Retina (tissue), 1 donor: ENCODE results near the gene SPTBN1.
A peak's percentile ranks its signal among the peaks of the same experiment; 100 is the strongest.

Source experiments
- DNase-seq: peaks from one replicate; pipeline ENCODE4 v3.0.0-alpha.2; 2016

Gene SPTBN1

DNA sequence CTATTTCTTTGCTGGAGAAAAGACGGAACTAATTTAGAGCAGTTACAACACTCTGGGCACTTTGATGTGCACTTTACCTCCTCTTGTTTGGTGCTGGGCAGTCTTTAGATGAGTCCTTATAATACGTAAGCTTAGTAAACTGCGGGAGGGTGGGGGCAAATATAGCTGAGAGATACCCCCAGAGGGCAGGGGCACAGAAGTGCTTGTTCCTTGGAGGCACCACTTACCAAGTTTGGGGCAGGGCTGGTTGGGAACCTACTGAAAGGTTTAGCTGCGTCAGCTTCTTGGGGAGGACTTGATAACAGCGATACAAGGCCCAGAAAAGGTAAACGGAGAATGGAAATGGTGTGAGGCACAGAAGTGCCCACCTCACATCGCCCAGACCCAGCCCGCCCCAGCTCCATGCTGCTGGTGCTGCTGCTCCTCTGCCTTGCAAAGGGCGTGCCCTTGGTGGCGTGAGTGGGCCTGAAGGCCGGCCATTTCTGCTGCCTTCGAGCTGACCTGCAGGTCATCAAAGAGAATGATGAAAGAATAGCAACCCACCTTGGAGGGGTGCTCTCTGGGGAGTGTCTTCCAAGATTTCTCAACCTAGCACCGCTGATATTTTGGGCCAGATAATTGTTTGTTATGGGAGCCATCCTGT is 139.2 kb downstream of the SPTBN1 start:
- no peak for DNase-seq

DNA sequence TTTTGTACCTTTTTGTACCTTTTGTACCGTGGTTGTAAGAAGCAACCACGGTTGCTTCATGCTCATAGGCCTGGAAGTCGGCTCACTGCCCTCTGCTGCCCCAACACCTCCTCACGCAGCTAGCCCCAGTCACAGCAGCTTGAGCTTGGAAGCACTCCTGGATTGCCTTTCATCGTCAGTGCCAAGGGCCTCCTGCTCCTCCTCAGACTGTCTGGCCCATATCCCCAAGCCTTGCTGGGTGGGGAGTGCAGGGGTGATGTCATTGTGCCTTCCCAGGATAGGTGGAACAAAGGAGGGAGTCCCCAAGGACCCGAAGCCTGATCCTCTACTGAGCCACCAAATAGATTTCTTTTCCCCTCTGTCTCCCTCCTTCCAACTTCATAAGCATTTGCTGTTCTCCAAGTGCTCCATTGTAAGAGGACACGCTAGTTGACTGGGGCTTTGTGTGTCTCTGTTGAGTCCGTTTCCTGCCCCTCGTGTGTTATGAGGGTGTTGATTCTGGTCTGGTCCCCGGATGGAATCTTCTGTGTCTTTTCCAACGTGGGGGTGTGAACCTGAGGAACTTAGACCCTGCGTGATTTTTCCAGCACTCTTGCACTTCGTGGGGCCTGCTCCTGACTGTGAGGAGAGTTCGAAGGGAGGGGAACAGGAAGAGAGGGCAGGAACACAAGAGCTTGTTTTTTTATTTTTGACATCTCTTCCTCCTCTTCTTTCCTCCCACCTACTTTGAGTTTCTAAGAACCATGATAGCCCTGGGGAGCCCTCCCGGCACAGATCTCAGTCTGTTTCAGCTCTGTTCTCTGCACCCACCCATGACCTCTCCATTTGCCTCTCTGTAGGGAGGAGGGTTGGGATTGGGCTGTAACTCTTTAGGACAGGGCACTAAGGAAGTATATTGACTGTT is 140.1 kb downstream of the SPTBN1 start:
- no peak for DNase-seq

DNA sequence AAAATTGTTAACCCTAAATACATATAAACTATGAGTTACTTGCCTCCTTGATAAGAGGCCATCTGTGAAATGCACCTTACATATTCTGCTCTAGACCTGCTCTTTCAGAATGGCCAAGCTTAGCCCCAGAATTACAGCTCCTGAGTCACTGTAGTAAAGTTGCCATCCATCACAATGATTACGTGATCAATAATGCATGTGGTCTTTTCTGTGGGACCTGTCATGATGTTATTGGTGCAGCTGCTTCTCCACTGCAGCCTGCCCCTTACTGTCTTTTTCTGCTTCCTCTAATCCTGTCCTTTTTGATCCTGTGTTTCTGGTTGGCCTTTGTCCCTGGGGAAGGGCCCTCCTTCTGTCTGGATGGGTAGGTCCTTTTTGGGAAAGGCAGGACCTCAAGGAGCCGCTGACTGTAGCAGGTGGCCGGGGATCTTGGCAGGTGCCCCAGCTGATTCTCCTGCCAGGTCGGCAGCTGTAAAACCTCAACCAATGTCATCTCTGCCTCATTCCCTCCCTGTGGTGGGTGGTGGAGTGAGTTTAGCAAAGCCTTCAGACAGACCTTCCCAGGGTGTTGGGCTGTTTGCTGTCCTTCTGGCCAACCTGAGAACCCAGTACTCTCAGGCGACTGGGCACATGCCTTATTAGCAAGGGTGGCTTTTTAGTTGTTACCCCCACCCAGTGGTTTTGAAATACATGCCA is 141.2 kb downstream of the SPTBN1 start:
- peak; percentile 56 for DNase-seq

DNA sequence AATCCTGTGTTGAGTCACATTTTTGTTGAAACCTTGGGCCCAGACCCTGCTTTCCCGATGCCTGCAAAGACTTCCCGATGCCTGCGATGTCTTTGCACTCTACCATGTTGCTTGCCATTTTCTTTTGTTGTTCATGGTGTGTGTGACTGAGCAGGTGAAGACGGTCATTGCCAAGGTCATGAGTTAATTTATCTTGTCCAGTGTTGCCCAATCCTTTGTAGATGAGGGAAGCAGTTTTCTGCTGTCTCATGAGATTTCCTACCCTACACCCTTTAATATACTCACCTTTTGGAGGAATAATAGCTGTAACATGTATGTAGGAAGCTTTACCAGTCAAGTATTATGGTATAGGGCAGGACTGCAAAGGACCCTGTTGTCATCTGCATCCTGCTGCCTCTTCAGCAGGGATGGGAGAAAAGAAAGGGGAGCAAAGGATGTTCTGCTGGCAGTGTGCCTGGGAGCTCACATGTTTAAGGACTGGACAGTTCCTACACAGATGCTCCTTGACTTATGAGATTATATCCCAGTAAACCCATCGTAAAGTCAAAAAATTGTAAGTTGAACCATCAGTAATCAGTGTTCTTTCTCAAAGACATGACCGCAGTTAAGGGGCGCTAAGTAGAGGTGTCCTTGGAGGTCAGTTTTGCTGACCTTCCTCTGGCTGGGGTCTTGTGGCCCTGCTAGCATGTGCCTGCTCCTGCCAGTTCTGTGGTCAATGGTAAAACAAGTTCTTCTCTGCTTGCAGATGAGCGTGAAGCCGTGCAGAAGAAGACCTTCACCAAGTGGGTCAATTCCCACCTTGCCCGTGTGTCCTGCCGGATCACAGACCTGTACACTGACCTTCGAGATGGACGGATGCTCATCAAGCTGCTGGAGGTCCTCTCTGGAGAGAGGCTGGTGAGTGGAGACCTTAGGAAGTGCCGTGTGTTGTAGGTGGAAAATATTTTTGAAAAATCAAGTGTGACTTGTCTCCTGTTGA is 142.5 kb downstream of the SPTBN1 start:
- no peak for DNase-seq

DNA sequence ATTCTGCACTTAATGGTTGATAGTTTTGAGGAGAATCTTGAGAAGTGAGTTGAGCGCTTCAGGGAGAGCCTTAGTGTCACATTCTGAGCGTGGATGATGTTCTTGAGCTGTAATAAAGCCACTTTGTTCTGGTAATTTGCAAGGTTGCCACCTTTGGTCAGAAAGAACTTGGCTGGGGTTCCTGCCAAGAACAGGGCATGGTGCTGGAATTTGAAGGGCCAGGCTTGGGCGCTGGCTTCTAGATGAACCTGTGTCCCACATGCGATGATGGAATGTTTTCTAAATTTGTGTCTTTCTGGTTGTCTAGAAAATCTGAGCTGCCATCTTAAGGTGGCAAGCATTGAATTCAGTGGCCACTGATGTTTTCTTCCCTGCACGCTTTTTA is 143.2 kb downstream of the SPTBN1 start:
- DNase-seq: no peak

DNA sequence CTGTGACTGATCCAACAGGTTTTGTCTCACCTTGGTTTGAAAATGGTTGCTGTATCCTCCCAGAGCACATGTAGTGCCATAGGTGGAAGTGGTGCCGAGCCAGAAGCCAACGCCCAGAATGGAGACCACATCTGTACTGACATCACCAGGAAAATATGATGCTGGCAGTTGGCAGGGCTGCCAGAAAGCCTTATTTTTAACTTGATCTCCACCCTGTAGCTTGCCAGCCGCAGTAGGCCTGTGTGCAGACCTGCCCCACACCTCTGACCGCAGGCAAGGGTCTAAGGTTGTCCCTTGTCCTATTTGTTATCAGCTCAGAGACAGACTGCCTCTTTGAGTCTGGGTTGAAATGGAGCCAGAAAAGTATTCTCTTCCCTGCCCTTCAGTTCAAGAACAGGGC is 143.8 kb downstream of the SPTBN1 start:
- no peak for DNase-seq

DNA sequence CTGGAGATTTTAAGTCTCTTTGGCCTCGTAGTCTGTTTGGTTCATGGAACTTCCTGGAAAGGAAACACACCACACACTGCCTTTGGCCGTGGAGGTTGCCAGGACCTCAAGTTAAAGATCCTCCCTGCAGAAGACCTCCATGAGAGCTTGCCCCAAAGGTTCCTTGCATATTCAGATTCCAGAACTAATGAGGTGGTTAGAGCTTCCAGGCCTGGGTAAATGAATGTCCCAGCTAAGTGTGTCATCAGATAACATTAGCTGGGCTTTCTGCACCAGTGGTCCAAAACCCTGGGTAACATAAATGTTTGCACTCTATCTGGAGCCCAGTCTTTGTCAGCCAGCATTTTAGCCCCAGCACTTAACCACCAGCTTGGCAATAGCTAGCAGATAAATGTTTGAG is 145.2 kb downstream of the SPTBN1 start:
- DNase-seq: no peak

DNA sequence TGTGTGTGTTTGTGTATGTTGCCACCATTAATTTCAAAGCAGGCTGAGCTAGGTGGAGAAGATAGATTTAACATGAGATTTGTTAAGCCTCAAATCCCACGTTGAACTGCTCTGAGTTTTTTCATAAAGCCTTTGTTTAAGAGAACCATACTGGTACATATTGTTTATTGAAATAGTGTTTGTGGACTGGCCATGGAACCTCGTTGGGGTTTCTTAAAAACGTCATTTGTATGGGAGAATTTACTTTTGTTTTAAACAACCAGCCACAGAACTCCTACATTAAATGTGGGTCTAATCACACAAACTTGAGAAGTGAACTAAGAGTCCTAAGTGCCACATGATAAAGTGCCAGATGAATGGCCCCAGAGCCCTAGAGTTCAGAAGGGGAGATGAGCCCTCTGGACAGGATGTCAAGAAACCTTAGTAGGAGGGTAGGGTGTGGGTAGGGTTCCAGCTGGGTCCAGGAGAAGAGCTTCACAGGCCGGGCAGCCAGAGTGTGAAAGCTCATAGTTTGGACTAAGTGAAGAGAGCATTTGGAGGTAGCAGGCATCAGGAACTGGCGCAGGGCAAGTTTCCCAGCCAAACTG is 146.7 kb downstream of the SPTBN1 start:
- no peak for DNase-seq

DNA sequence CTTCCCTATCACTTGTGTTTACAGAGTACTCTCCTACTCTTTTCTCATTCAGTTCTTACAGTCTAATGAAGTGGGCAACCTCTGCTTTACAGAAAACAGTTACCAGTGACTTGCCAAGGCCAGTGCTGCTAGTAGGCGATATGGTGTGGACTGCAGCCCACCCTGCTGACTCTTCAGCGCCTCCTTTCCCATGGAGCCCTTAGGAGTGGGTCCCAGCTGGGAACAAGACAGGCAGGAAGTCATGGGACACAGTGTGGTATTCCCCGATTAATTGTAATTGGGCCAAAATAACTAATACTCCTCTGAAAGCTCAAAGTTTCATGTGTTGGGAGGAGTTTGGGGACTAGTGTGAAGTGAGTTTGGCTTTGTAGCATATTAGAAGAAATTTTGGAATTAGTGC is 147.2 kb downstream of the SPTBN1 start:
- no peak for DNase-seq

DNA sequence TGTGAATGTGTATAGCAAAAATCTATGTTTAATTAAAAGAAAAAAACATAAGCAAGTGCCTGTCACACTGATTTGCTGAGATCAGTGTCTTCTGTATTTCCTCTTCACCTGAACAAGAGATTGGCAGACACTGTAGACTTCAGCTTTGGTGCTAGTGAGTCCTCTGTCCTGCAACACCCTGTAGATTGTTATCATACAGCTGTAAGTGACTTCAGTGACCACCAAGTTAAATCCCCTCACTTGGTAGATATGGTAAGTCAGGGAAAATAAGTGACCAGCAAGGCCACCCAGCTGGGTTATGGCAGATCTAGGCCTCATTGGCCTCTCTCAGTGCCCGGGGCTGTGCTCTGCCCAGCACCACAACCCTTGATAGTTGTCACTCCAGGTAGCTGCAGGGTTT is 147.7 kb downstream of the SPTBN1 start:
- DNase-seq: no peak

DNA sequence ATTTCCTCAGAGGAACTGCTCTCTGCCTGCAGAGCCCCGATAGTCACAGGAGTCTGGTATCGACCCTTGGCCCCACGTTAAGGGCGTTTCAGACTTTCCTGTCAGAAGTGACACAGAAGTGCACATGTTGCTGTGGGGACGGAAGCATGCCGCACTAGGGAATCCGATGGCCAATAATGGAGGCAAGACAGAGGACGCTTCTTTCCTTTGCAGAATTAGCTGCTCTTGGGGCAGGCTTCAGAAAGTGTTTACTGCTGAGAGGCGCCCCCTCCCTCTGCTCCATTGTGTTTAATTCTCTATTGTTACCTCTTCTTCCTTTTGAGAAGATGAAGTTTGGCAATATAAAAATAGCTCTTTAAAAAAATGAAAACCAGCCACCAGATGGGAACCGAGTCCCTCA is 148.7 kb downstream of the SPTBN1 start:
- no peak for DNase-seq

DNA sequence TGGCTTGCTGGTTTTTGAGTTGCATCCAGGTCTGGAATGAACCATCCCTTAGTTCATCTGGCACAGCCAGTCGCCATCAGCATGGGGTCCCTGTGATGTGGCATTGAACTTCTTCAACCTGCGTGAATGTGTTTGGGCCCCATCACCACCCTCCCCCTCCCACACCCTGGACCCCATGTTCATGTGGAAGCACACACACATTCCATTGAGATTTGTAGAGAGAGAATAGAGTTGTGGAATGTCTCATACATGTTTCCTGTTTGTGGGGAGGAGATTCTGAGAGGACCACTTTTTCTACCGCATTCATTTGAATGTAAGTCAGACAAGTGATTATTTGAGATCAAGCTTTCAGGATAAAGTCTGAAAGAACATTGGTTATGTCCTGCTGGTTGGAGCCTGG is 149.7 kb downstream of the SPTBN1 start:
- no peak for DNase-seq

DNA sequence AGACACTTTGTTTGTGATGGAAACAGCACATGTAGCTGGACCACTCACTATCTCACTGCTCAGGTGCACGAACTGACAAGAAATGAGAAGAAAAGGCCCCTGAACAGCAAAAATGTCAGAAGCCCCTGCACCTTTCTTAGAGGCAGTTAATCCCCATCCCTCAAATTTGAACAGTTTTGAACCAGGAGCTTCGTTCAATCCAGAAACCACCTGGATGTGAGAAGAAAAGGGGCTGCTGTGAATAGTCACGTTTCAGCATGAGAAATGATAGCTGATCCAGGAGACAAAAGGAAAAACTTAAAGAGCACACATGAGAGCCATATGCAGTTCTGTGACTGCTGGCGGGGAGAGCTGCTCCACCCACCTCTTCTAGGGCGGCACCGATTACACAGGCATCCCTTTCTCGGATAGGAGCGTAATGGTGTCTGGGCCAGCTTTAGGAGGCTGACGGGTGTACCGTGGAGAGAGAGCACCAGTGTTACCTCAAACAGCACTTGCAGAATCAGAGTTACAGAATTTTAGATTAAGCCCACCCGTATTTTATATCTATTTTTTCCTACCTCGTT is 150.3 kb downstream of the SPTBN1 start:
- no peak for DNase-seq

DNA sequence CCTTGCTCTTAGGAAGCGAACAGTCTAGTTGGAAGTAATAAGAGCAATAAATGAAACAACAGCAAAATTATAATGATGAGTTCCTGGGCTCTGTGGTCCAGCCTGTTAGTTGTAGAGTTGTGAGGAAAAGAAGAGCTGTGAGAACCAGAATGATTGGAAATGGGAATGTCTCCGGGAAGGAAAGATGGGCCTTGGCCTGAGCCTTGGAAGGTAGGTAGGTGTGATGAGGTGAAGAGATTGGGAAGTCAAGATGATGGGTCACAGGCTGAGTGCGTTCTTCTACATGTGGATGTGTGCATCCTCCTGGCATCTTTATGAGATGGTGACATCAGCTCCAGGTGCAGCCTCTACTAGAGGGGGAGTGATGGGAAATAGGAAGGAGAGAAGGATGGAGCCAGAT is 152.1 kb downstream of the SPTBN1 start:
- no peak for DNase-seq

DNA sequence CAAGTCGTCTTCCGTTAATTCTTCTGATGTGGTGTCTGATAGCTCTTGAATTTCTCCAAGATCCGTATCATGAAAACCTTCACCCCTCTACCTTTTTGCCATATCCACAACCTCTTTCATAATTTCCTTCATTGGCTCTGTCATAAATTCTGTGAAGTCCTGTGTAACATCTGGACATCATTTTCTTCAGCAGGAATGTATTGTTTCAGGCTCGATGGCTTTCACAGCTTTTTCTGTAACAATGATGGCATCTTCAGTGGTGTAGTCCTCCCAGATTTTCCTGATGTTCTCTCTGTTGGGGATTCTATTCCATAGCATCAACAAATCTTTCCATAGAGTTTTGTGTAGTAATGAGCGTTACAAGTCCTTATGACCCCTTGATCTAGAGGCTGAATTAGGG is 153.1 kb downstream of the SPTBN1 start:
- no peak for DNase-seq

DNA sequence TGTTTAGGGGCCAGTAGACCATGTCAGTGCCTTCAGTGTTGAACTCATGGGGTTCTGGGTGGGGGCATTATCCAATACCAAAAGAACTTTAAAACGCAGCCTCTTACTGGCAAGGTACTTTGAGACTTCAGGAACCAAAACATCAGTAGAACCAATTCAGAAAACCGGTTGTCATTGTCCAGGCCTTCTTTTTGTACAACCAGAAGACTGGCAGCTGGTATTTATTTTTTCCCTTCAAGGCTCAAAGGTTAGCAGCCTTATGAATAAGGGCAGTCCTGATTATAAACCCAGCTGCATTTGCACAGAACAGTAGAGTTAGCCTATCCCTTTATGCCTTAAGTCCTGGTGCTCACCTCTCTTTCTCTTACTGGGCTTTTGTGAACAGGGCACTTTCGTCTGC is 153.5 kb downstream of the SPTBN1 start:
- no peak for DNase-seq

DNA sequence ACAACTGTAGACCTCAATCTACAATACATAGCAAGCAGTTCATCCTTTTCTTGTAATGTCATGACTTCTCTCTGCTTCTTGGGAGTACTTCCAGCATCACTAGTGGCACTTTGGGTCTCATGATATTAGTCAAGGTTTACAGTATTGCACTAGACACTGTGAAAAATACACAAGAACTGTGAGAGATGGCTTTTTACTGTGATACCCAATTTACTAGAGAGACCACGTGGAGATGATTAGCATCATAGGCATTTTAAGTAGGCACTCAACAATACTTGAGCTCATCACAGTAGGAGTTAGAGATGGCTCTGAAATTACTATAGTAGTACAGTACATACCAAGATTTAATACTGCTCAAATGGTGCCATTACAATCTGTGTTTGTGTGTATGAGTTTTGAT is 154.6 kb downstream of the SPTBN1 start:
- no peak for DNase-seq

DNA sequence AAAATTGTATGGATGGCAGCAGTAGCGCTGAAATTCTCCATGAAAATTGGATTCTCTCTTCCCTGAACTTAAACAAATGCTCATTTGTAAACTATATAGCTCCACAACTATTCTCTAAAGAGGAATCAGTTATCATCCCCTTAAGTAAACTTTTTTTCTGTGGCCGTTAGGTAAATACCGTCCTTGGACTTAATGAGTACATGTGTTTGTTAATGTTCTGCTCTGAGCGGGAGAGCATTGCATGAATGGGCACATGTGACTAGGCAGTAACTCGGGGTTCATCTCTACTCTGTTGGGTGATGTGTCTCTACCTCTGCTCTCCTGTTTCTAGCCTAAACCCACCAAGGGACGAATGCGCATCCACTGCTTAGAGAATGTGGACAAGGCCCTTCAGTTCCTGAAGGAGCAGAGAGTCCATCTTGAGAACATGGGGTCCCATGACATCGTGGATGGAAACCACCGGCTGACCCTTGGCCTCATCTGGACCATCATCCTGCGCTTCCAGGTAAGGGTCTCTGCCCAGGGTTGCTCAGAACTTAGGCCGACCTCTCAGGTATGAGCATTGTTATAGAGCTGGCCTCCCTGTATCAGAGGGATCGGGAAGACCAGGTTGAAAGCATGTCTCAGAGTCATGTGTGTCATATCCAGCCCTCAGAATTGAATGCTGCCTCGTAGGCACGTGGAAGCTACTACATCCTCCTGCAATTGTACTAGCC is 155.9 kb downstream of the SPTBN1 start:
- DNase-seq: no peak

DNA sequence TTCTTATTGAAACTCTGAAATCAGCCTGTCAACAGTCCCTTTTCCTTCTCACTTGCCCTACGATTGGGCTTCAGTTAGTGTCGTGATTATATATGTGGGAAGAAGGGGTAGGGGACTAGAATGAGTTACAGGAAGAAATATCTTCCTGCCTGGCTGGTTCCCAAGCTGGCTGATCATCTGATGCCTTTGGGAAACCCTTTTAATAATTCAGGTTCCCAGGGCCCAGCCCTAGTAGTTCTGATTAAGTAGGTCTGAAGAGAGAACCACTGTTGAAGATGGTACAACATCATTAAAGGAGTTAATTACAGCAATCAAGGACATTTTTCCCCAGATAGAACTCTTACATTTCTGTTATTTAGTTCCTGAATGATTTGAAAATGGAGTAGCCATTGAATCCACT is 157.3 kb downstream of the SPTBN1 start:
- no peak for DNase-seq

DNA sequence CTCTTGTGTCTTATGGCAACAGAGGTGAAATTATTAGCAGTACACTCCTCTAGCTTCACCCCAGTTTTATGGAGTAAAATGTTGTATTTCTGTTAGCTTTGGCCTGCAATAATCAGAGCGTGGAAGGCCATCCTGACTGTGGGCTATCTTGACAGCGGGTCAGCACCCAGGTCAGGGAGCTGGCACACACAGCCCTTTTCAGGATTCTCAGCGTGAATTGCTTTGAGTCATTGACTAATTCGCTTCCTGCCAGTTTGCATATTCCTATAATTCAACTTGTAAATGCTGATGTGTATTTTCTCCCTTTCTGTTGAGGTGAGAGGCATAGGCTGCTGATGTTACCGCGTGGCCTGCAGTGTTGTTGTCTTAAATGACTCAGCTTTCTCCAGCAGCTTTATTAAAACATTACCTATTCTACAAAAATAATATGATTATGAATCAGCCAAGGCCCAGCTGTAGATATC is 157.7 kb downstream of the SPTBN1 start:
- no peak for DNase-seq

DNA sequence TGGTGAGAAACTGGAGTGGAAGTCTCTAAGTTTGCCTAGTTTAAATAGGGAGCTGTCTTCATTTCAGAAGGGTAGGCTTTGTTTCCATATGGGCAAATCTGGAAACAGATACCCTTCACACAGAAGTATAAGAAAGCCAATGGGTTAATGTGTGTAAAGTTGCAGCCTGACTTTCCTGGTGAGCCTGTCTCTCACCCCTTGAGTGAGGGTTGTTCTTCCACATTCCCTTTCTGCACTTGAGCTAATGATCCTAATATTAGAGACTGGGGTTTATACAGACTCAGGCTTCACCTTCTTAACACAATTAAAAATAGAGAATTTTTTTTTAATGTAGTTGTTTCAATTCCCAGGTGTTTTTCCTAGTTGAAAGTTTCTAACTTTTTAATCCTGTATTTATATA is 158.7 kb downstream of the SPTBN1 start:
- DNase-seq: no peak
